SH-SY5Y (cell line): ENCODE data around the gene IZUMO2.

Source experiments
- GATA2 ChIP-seq: IDR thresholded peaks from 2 replicates; pipeline ENCODE4 v1.6.1; 2011; ENCODE audit warnings: mild to moderate bottlenecking, low read depth, low read length
- GATA3 ChIP-seq: IDR thresholded peaks from 2 replicates; pipeline ENCODE4 v1.6.1; 2011; ENCODE audit warnings: low read depth, mild to moderate bottlenecking, low read length, moderate library complexity

Gene IZUMO2

GRCh38 chr19:50167314-50167721, 4.2 kb upstream of the IZUMO2 start:
- TF ChIP-seq GATA3: no peak
- no peak for TF ChIP-seq GATA2

- TF ChIP-seq GATA2: no peak
- TF ChIP-seq GATA3: no peak
Measured at GRCh38 chr19:50159078-50159477, 4.0 kb downstream of the IZUMO2 start.

- TF ChIP-seq GATA2 (no peak), GATA3 (no peak)
Measured at GRCh38 chr19:50158577-50158976, 4.5 kb downstream of the IZUMO2 start.

- TF ChIP-seq GATA2: no peak
- TF ChIP-seq GATA3: no peak
Measured at GRCh38 chr19:50155520-50156109, 7.5 kb downstream of the IZUMO2 start.

DNA sequence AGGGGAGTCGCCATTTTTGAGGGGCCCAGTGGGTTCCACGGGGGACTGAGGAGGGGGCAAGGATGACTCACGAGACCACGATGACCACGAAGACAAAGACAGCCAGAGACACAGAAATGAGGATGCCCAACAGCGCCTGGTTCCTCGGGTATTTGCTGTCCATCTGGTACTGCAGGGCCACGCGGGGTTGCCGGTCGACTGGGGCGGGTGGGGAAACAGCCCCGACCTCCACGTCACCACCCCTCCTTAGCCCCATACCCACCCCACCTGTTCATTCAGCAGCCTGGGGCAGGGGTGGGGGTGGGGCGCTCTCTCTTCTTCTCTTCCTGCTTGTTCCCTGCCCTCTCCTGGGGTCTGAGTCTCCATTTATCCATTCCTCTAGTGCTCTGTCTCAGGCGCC, 8.6 kb downstream of the IZUMO2 start:
- TF ChIP-seq GATA2 (no peak), GATA3 (no peak)

DNA sequence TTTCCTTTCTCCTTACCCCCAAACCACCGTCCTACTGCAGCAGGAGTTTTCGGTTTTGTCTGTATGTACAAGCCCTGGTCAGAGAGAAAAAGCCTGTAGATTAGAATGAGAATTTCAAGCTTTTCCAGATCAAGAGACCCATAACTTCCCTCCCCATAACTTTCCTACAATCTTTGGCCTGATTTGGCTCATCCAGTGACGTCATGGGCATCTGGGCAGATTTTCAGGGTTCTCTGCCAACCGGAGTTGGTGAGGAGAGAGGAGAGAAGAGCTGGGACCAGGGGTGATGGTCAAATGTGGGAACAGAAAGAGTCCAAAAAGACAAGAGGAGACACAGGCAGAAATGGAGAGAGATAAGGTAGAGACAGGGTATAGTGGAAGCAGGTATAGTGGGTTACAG, 10.5 kb downstream of the IZUMO2 start:
- TF ChIP-seq GATA2 (no peak), GATA3 (no peak)

DNA sequence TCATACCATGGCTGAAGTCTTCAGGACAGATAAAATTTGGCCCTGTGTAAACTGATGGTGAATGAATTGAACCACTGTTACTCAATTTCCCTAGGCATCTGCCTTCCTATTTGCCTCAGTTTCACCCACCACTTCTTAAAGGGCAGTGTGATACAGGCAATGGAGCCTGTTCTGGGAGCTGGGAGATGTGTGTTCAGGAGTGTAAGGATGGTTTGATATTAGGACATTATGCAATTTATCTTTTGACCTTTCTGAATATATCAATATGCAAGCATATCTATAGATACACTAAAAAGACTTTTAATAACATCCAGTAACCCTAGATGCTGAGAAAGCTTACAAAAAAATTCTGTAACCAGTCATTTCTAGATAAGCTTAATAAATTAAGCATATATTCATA, 14.6 kb downstream of the IZUMO2 start:
- TF ChIP-seq GATA2: no peak
- TF ChIP-seq GATA3: no peak

GRCh38 chr19:50147462-50148423, 15.3 kb downstream of the IZUMO2 start:
- TF ChIP-seq GATA2 (no peak), GATA3 (no peak)
